D721Med (cell line): ENCODE results near the gene SMIM20.
"Not testable (repeated sequence)": the region's sequence is repeated elsewhere in the genome, so short reads cannot be mapped to it uniquely, and the experiment has no call there.

Source experiments
- DNase-seq: peaks from one replicate; pipeline ENCODE4 v3.0.0; 2011; ENCODE audit warnings: low spot score; ENCODE audit not compliant: insufficient read length
- FAIRE-seq: peaks from 2 replicates; lab custom pipeline; 2011; peaks lifted over from hg19 to GRCh38; lab: Jason Lieb, UNC
- TF ChIP-seq, protein P1 (sequence below): IDR thresholded peaks from 2 replicates; pipeline ENCODE4 v1.5.1; 2012; ENCODE audit warnings: mild to moderate bottlenecking, control low read depth; ENCODE audit not compliant: insufficient read depth; ENCODE audit errors: missing control alignments

SMIM20 gene

GRCh38 chr4:25913851-25914669 lies at the start of gene SMIM20:
SMIM20 (plus strand) TSS chr4:25914220; CDS start chr4:25914314, 94 bp downstream.
- DNase-seq (peak; percentile 70), FAIRE-seq (no peak)
- TF ChIP-seq, protein P1, sequence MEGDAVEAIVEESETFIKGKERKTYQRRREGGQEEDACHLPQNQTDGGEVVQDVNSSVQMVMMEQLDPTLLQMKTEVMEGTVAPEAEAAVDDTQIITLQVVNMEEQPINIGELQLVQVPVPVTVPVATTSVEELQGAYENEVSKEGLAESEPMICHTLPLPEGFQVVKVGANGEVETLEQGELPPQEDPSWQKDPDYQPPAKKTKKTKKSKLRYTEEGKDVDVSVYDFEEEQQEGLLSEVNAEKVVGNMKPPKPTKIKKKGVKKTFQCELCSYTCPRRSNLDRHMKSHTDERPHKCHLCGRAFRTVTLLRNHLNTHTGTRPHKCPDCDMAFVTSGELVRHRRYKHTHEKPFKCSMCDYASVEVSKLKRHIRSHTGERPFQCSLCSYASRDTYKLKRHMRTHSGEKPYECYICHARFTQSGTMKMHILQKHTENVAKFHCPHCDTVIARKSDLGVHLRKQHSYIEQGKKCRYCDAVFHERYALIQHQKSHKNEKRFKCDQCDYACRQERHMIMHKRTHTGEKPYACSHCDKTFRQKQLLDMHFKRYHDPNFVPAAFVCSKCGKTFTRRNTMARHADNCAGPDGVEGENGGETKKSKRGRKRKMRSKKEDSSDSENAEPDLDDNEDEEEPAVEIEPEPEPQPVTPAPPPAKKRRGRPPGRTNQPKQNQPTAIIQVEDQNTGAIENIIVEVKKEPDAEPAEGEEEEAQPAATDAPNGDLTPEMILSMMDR, result no peak

DNA sequence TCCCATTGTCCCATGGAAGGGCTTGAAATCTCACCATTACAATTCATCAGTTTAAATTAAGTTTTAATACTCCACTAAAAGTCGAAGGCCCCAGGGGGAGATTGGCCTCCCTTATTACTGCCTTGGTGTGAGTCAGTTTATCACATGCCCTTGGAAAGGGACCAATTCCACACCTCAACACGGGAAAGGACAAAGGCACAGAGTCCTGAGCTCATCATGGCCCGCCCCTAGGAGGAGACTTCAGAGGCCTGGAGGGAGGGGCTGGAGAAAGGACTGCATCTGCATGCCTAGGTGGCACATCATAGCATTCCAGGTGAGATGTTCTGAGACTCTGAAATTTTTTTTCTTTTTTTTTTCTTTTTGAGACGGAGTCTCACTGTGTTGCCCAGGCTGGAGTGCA lies 48.4 kb upstream of the SMIM20 start:
- FAIRE-seq (no peak), DNase-seq (no peak)
- TF ChIP-seq, protein P1, result no peak

- not testable (repeated sequence) for FAIRE-seq, DNase-seq
Observed at GRCh38 chr4:25866401-25866800, 47.6 kb upstream of the SMIM20 start.

DNA sequence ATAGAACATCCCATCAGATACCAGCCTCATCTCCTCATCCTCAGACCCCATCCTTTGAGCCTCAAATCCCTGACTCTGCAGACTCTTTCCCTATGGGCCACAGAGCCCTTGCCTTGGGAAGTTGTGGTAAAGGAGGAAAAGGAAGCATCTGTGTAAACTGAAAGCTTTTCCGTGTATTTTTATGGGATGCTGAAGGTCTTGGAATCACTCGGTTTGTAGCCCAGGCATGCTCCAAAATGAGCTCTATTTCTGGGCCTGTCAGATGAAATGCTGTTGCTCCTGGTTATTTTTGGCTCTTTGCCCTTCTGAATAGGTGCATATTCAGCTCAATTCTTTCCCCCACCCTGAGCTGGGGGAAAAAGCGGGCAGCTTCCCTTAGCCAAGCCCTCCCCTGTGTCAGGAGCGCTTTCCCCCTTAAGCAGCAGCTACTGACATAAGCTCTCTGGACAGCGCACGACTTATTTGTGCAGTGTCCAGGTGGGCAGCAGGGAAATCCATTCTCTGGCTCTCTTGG lies 46.2 kb upstream of the SMIM20 start:
- TF ChIP-seq, protein P1, result no peak
- FAIRE-seq, result no peak
- DNase-seq, result no peak

- DNase-seq (no peak), FAIRE-seq (no peak)
- TF ChIP-seq, protein P1, result no peak
Observed at GRCh38 chr4:25870081-25870480, 43.9 kb upstream of the SMIM20 start.

DNA sequence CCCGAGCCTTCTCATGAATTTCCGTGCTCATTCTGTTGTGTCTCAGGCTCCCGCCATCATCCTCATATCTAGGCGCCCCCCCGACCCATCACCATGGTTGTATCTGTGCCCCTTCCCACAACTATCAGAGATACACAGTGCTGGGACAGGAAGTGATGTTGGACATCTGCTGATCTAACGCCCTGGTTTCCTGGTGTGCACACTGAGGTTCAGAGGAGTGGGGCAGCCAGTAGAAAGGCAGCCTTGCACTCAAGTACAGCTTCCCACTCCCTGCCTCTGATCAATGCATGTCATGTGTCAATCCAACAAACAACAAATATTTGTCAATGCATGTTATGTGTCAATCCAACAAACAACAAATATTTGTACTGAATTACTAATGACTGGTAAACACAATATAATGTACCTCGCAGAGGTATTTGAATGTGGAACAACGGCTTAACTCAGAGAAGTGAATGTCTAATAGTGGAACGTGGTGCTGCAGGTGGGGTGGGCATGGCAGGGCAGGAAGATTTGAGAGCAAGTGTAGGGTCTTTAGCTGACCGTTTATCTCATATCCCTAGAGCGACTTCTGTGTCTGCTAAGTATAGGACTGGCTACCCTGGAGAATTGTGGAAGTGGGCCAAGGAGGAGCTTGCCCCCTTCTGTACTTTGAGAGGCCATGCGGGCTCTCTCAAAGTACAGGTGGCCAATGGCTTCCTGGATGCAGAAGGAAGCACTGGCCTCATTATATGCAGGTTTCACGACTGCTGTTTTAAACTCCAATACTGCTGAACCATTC lies 41.0 kb upstream of the SMIM20 start:
- DNase-seq, result no peak
- no peak for FAIRE-seq
- TF ChIP-seq, protein P1, result no peak

- TF ChIP-seq, protein P1, result no peak
- DNase-seq (peak; percentile 41), FAIRE-seq (peak; percentile 93)
Observed at GRCh38 chr4:25873632-25874129, 40.3 kb upstream of the SMIM20 start.
